Uterine smooth muscle cell (primary cell): Measurements from ENCODE around the gene SPINT2. TPM values are rescaled to one million over a fixed set of nuclear protein-coding genes. Genes with fewer than 3 reads are reported as not detected.

ENCODE experiments used
- total RNA-seq: library from RNA; depleted of rRNA; stranded (reverse); fragments of >200 nt; gene quantifications from 2 replicates; pipeline ENCODE4 v1.2.3, GENCODE V29; 2014

SPINT2 gene, protein sequence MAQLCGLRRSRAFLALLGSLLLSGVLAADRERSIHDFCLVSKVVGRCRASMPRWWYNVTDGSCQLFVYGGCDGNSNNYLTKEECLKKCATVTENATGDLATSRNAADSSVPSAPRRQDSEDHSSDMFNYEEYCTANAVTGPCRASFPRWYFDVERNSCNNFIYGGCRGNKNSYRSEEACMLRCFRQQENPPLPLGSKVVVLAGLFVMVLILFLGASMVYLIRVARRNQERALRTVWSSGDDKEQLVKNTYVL
- total RNA-seq: 0.55 and 1.7 TPM in 2 replicates

DNA sequence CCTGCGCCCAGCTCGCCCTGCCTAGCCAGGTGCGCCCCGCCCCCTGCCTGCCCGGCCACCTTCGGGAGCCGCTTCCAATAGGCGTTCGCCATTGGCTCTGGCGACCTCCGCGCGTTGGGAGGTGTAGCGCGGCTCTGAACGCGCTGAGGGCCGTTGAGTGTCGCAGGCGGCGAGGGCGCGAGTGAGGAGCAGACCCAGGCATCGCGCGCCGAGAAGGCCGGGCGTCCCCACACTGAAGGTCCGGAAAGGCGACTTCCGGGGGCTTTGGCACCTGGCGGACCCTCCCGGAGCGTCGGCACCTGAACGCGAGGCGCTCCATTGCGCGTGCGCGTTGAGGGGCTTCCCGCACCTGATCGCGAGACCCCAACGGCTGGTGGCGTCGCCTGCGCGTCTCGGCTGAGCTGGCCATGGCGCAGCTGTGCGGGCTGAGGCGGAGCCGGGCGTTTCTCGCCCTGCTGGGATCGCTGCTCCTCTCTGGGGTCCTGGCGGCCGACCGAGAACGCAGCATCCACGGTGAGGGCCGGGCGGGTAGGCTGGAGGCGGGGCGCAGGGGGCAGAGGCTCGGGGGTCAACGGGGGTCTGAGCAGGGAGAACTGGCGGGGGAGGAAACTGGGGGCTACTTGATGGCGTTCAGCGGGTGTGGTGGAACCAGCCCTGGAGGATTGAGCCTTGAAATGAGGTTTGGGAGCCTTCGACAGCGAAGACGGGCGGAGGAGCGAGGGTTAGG, at the start of gene SPINT2:
TSS of gene SPINT2 (plus strand) at position 88 of the 727 bp plus-strand sequence. CDS start at position 408, 320 bp downstream.

DNA sequence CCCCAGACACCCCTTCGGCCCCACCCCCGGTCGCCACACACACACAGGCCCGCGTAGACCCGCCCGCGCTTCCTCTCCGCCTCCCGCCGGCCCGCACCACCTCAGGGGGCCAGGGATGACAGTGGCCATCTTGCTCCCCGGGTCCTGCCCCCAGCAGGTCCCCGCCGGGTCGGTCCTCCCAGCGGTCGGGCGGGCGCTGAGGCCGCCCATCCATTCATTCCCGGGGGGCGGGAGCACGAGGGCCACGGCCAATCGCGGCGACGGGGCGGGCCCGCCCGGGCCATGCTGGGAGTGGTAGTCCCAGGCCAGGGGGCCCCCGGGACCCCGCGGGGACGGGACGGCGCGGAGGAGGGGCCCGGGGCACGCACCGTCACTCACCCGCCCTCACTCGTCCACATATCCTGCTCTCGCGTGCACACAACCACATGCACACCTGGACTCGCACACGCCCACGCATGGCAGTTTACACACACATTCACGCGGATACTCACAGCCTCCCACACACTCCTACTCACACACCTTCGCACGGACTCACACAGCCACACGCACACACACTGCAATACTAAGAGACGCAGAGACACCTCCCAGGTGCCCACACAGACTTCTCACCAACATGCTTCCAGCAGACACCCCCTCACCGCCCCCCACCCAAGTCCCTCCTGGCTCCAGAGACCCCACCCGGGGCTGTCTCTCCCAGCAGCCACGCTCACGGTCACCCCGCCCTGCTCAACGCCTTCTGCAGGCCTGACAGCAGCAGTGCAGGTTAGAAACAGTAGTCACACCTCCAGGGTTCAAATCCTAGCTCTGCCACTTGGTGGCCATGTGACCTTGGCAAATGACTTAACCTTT, 40.1 kb upstream of the SPINT2 start, which contains the start of gene DPF1:
TSS of gene DPF1 (minus strand) at position 209 of the 849 bp plus-strand sequence. CDS start at position 129, 80 bp downstream.

DNA sequence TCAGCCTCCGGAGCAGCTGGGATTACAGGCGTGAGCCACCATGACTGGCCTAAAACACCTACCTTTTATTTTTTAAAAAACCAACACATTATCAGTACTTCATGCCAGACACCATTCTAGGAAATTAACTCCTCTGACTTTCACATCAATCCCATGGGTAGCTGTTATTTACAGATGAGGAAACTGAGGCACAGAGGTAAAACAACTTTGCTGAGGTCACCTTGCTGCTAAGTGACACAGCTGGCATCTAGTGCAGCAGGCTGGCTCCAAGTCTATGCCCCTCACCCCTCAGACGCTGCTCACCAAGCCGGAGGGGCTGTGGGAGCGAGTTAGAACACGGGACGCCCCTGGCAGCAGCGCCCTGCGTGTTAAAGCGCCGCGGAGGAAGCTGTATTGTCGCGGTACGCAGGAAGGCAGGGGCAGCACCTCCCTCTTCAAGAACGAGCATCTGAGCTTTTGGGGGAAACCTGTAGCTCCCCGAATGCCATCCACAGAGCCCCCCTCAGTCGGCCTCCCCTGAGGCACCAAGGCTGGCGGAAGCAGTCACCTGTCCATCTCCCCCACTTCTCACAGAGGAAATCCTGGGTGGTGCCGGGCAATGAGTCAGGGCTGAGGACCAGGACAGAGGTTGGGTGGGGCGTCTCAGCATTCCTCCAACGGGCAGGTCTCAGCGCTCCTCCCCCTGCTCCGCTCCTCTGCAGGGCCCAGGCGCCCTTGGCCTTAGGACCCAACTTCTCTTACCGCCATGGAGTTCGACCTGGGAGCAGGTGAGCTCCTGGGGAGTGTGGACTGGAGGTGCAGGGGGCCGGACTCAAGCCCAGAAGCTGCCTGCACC, 39.4 kb downstream of the SPINT2 start, which contains the start of gene C19orf33:
TSS of gene C19orf33 (plus strand) at position 735 of the 835 bp plus-strand sequence. CDS start at position 746, 11 bp downstream.

DNA sequence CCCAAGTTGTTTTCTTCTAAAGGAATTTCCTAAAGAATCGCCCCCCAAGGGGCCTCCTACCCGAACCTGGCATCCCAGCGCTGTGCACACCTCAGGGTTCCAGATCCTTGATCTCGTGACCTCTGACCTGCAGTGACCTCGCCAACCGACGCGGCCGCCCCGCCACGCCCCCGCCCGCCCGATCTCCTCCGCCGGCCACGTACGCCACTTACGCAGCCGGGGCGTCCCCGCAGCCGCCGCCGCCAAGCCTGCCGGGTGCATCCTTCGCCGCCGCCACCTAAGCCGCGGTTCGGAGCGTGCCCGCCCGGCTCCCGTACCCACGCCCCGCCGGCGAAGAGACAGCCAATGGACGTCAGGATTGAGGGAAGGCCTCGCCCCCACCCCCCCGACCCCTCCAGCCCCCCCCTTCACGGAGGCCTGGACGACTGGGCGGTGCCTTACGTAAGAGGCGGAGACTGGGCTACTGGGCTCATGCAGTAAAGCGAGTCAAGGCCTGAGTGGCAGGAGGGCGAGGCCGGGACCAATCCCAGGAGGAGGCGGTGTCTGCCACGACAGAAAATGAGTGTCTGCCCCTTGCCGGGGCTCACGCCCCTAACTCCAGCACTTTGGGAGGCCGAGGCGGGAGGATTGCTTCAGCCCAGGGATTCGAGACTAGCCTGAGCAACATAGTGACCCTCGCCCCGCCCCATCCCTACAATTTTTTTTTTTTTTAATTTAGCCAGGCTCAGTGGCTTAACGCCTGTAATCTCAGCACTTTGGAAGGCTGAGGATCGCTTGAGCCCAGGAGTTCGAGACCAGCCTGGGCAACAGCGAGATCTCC, 51.5 kb downstream of the SPINT2 start, which contains the start of gene YIF1B:
TSS of gene YIF1B (minus strand) at position 291 of the 820 bp plus-strand sequence. CDS start at position 261, 30 bp downstream.

GRCh38 chr19:38319421-38320258, 55.3 kb downstream of the SPINT2 start, which contains the start of gene KCNK6:
Gene KCNK6, plus strand, starts transcription at chr19:38319845. Its CDS starts 106 bp downstream, at chr19:38319951.

Other genes starting within 250 kb of the SPINT2 start
- gene DPF1, start 40.4 kb upstream of the SPINT2 start, total RNA-seq: 0.50 and 2.8 TPM in 2 replicates
- gene PPP1R14A, start 8.2 kb upstream of the SPINT2 start, total RNA-seq: 0.44 and 1.6 TPM in 2 replicates
- not detected in 2 replicates for gene C19orf33, start 39.7 kb downstream of the SPINT2 start, total RNA-seq
- 53.6 and 73.6 TPM in 2 replicates for gene YIF1B, start 51.4 kb downstream of the SPINT2 start, total RNA-seq
- 1.5 and 5.2 TPM in 2 replicates for gene KCNK6, start 55.3 kb downstream of the SPINT2 start, total RNA-seq
- 0.22 and 1.6 TPM in 2 replicates for gene CATSPERG, start 71.3 kb downstream of the SPINT2 start, total RNA-seq
- gene PSMD8, start 110.0 kb downstream of the SPINT2 start, total RNA-seq: 308 and 462 TPM in 2 replicates
- gene GGN, start 123.5 kb downstream of the SPINT2 start, total RNA-seq: 0.11 and 0.62 TPM in 2 replicates
- gene SPRED3, start 124.1 kb downstream of the SPINT2 start, total RNA-seq: 2.4 TPM in 2 replicates
- 7.2 and 8.0 TPM in 2 replicates for gene FAM98C, start 138.5 kb downstream of the SPINT2 start, total RNA-seq
- gene RASGRP4, start 161.6 kb downstream of the SPINT2 start, total RNA-seq: not detected in 2 replicates
- gene RYR1, start 169.1 kb downstream of the SPINT2 start, total RNA-seq: under 0.01 and 0.11 TPM in 2 replicates